C4-2B (cell line): ENCODE measurements around the gene CRHBP.

Experiments
- ZFX ChIP-seq: fragments of 450-650 bp; IDR thresholded peaks from 2 replicates; pipeline ENCODE4 v1.6.1; 2017
- TF ChIP-seq, protein P1 (sequence below): fragments of 450-650 bp; conservative IDR thresholded peaks from 2 replicates; pipeline ENCODE4 v1.5.1; 2017; ENCODE audit warnings: mild to moderate bottlenecking

GRCh38 chr5:77016962-77017361 lies 64.1 kb downstream of the CRHBP start:
- TF ChIP-seq, protein P1, sequence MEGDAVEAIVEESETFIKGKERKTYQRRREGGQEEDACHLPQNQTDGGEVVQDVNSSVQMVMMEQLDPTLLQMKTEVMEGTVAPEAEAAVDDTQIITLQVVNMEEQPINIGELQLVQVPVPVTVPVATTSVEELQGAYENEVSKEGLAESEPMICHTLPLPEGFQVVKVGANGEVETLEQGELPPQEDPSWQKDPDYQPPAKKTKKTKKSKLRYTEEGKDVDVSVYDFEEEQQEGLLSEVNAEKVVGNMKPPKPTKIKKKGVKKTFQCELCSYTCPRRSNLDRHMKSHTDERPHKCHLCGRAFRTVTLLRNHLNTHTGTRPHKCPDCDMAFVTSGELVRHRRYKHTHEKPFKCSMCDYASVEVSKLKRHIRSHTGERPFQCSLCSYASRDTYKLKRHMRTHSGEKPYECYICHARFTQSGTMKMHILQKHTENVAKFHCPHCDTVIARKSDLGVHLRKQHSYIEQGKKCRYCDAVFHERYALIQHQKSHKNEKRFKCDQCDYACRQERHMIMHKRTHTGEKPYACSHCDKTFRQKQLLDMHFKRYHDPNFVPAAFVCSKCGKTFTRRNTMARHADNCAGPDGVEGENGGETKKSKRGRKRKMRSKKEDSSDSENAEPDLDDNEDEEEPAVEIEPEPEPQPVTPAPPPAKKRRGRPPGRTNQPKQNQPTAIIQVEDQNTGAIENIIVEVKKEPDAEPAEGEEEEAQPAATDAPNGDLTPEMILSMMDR, result no peak
- TF ChIP-seq ZFX, result no peak
